Superior temporal gyrus (tissue), 1 donor: Measurements from ENCODE around the gene SIM2.

Experiments
- DNase-seq: peaks from one replicate; pipeline ENCODE4 v3.0.0-alpha.2; 2016; ENCODE audit errors: extremely low spot score

The SIM2 gene

GRCh38 chr21:36735201-36735515, 36.2 kb downstream of the SIM2 start:
- DNase-seq = no peak

DNA sequence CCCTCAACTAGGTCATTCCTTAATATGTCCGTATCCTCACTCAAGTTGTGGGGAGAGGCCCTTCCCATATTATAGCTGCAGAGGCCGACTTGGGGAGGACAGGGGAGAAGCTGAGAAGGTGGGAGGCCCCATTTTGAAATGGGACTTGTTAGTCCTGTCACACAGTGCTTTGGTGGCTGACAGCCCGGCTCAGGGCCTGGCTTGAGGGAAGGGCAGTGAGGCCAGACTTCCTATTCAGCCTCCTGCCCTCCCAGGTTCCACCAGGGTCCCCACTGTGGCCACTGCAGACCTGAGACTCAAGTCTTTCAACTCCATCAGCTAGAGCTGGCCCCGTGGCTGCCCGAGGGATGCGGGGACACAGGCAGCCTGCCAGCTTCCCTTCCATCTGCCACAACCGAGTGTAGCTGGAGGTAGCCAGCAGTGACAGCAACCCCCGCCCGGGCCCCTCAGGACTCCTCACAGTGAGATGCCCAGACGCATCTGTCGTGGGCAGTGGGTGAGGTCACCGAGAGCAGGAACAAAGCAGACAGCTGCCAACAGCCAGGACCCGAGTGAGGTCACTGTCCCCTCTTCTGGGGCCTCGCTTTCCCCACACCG, 36.9 kb downstream of the SIM2 start:
- DNase-seq = no peak

- DNase-seq = no peak
These were observed 39.7 kb downstream of the SIM2 start for GRCh38 chr21:36738489-36739126.

DNA sequence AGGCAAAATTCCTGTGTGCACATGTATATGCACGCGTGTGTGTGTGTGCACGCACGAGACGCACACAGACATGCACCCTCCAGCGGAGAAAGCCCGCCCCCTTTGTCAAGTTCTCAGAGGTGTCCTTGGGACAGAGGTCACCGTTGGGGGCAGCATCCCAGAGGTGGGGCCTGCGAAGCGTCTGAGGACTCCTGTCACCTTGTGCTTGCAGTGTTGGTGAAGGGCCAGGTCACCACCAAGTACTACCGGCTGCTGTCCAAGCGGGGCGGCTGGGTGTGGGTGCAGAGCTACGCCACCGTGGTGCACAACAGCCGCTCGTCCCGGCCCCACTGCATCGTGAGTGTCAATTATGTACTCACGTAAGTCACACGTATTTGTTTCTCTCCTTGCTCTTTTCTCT, 42.6 kb downstream of the SIM2 start:
- DNase-seq = no peak

DNA sequence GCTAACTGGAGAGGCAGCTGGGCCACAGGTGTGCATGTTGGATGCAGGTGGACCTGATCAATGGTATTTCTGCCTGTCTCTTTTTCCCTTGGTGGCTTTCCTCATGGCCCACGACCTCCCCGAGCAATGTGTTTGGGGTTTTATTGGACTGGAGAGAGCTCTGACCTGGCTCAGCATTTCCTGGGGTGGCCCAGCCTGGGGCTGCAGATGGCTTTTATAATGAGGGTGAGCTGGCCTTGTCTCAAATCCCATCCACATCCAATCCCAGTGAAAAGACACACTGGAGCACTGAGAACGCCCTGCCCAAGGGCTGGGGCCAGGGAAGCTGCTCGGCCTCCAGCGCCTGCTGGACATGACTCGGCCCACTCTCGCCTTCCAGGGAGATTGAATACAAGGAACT, 44.1 kb downstream of the SIM2 start:
- DNase-seq = no peak

GRCh38 chr21:36743446-36743845, 44.5 kb downstream of the SIM2 start:
- DNase-seq = no peak

DNA sequence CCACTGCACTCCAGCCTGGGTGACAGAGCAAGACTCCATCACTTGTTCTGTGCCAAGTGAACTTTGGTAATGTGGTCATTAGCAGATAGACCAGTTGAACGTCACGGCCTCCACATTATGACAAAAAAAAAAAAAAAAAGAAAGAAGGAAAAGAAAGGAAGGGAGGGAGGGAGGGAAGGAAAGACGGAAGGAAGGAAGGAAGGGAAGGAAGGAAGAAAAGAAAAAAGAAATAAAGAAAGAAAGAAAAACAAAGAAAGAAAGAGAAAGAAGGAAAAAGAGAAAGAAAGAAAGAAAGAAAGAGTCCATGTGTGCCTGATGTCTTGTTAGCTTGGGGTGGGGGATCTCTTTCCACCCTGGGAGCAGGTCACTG, 45.3 kb downstream of the SIM2 start:
- DNase-seq = no peak

DNA sequence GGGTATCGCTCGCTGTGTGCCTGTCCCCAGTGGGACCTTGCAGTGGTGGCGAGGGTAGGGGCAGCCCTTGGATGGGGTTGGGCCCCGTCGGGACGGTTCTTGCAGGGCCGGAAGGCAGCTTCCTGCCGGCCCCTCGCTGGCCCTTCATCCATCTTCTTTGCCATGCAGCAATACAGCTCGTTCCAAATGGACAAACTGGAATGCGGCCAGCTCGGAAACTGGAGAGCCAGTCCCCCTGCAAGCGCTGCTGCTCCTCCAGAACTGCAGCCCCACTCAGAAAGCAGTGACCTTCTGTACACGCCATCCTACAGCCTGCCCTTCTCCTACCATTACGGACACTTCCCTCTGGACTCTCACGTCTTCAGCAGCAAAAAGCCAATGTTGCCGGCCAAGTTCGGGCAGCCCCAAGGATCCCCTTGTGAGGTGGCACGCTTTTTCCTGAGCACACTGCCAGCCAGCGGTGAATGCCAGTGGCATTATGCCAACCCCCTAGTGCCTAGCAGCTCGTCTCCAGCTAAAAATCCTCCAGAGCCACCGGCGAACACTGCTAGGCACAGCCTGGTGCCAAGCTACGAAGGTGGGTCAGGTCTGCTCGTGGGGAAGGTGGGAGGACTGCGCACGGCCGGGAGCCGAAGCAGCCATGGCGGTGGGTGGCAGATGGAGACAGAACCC, 45.8 kb downstream of the SIM2 start:
- no peak for DNase-seq

- no peak for DNase-seq
These were observed 46.5 kb downstream of the SIM2 start for GRCh38 chr21:36745459-36745858.

GRCh38 chr21:36747041-36747814, 48.3 kb downstream of the SIM2 start:
- no peak for DNase-seq

DNA sequence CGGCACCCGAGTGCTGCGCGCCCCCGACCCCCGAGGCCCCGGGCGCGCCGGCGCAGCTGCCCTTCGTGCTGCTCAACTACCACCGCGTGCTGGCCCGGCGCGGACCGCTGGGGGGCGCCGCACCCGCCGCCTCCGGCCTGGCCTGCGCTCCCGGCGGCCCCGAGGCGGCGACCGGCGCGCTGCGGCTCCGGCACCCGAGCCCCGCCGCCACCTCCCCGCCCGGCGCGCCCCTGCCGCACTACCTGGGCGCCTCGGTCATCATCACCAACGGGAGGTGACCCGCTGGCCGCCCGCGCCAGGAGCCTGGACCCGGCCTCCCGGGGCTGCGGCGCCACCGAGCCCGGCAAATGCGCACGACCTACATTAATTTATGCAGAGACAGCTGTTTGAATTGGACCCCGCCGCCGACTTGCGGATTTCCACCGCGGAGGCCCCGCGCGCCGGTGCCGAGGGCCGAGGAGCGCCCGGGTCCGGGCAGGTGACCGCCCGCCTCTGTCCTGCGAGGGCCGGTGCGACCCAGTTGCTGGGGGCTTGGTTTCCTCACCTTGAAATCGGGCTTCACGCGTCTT, 49.0 kb downstream of the SIM2 start:
- DNase-seq = peak; percentile 51

GRCh38 chr21:36749935-36750575, 51.1 kb downstream of the SIM2 start:
- no peak for DNase-seq

DNA sequence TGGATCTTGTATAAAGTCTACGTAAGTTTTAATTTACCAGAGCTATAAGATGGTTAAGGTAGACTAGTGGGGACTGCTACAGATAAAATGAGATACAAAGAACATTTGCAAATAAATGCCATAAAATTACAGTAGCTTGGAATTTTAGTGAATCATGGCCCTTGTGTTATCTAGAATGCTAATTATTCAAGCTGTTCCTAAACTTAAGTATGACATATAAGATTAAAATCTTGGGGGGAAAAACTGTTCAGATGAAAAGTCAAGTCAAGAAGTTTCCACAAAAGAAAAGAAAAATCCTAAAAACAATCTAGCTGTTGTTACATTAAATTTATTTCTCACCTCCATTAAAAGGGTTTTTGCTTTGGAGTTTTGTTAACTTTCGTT, 51.7 kb downstream of the SIM2 start:
- no peak for DNase-seq

- DNase-seq = no peak
These were observed 52.5 kb downstream of the SIM2 start for GRCh38 chr21:36751383-36751782.

DNA sequence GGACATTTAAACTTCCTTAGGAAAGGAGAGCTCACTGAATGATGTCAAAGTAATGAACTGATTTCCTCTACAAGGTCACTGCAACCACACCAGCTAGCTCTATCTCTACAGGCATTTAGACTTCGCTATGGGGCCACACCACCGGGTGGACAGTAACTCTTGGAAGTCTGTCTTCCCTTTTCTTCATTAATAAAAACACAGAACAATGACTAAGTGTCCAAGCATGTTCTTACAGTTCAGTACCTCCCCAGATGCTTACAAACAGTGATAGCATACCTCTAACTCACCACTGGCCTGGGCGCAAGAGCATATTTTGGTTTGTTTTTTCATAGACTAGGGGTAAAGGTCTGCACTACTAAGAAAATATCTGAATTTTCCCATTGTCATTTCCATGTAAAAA, 54.6 kb downstream of the SIM2 start:
- DNase-seq = no peak

DNA sequence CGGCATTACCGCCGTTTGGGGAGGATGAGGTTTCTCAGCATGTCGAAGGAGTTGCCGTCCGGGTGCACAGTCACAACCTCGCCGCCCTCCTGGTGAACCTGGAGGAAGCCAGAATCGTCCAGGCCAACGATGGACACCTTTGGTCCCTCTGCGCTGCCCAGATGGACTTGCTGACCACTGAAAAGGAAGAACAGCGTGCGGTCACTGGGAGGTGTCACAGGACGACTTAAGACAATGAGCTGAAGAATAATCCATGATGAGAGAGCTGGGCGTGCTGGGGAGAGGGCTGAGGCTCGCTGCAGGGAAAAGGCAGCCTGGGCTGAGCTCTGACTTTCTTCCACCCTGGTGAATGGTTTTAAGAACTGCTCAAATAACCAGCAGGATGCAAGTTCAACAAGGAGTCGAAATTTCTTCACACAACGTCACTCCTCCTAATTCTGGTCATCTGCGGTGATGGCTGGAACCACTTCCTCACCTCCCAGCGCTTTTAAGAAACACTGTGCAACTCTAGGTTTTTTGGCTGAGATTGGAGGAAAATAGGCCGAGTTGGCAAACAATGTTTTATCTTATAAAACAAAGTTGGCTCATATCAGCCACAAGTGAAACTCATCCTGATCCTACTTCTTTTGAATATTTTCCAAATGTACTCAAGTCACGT, 55.5 kb downstream of the SIM2 start:
- DNase-seq = no peak

GRCh38 chr21:36756527-36756926, 57.6 kb downstream of the SIM2 start:
- peak; percentile 78 for DNase-seq

- peak; percentile 40 for DNase-seq
These were observed 58.3 kb downstream of the SIM2 start for GRCh38 chr21:36757196-36757595.

DNA sequence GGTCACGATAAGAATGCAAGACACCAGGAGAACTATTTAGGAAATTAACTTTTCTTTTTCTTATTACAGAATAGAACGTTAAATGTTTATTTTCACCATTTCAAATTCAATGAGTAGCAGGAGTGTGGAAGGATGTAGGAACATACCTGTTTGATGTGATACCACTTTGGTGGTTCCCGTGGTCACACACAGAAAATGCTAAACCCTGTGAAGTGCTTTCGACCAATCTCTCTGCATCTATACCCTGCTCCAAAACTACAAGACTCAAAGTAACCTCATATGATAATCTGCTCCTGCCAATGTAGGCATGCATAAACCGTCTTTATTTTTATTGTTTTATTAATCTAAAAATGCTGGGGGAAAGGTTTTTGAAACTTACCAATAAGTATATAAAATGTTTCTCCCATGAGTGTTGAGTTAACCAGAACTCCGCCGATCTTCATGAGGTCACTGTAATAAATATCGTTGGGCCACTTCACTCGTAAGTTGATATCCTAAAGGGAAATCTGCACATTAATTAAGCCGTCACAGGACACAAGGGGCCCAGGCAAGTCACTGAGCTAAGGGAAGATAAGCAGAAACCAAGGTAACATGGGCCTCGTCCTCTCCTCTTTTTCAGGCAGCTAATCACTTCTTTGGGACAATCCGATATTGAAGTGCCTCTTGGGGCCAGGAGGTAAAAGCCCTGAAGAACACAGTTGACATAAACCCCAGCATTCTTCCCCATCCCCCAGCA, 60.6 kb downstream of the SIM2 start:
- DNase-seq = no peak

DNA sequence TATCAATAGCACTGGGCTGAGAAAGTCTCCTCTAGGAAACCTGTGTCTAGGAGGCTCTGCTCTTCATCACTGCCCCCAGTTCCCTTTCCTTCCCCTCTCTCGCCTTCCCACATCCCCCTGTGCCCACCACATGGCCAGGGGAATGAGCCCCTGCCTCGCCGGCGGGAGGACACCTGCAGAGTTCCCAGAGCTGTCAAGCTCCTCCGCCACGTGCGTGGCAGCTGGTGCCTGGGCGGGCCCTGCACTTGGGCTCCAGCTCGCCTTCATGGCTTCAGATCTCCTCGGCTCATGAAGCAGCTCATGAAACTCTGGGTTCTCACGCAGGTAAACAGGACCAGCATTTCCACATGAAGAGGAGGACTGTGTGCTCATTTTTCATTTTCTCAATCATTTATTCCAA, 62.8 kb downstream of the SIM2 start:
- no peak for DNase-seq

DNA sequence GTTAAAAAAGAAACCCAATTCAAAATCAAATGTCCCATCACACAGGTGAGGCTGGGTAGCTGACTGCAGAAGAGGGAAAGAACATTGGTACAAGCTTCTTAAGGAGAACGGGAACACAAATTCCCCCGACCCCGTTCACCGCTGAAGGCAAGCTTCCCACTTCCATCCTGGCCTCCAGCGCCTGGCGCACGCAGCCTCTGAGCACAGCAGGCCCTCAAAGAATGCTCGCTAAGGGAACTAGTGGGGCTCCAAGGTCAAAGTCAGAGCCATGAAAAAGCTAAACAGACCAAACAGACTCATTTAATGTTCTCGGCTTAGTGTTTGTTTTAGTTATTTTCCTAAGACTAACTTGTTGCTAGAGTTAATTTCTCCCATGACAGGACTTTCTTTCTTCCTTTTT, 63.7 kb downstream of the SIM2 start:
- no peak for DNase-seq
